ENCODE results near the gene SECISBP2.

GRCh38 chr9:89388868-89389177, 70.5 kb downstream of the SECISBP2 start:
- TF ChIP-seq, protein P1, sequence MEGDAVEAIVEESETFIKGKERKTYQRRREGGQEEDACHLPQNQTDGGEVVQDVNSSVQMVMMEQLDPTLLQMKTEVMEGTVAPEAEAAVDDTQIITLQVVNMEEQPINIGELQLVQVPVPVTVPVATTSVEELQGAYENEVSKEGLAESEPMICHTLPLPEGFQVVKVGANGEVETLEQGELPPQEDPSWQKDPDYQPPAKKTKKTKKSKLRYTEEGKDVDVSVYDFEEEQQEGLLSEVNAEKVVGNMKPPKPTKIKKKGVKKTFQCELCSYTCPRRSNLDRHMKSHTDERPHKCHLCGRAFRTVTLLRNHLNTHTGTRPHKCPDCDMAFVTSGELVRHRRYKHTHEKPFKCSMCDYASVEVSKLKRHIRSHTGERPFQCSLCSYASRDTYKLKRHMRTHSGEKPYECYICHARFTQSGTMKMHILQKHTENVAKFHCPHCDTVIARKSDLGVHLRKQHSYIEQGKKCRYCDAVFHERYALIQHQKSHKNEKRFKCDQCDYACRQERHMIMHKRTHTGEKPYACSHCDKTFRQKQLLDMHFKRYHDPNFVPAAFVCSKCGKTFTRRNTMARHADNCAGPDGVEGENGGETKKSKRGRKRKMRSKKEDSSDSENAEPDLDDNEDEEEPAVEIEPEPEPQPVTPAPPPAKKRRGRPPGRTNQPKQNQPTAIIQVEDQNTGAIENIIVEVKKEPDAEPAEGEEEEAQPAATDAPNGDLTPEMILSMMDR (IDR thresholded peaks at IDR 0.05) = no peak
- TF ChIP-seq POLR2A (IDR thresholded peaks at IDR 0.05) = no peak
